ENCODE data around the gene KPNA1.

GRCh38 chr3:122562923-122563716 lies 48.4 kb upstream of the KPNA1 start:
- TF ChIP-seq, protein P1, sequence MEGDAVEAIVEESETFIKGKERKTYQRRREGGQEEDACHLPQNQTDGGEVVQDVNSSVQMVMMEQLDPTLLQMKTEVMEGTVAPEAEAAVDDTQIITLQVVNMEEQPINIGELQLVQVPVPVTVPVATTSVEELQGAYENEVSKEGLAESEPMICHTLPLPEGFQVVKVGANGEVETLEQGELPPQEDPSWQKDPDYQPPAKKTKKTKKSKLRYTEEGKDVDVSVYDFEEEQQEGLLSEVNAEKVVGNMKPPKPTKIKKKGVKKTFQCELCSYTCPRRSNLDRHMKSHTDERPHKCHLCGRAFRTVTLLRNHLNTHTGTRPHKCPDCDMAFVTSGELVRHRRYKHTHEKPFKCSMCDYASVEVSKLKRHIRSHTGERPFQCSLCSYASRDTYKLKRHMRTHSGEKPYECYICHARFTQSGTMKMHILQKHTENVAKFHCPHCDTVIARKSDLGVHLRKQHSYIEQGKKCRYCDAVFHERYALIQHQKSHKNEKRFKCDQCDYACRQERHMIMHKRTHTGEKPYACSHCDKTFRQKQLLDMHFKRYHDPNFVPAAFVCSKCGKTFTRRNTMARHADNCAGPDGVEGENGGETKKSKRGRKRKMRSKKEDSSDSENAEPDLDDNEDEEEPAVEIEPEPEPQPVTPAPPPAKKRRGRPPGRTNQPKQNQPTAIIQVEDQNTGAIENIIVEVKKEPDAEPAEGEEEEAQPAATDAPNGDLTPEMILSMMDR (IDR thresholded peaks at IDR 0.05), result no peak
- no peak for TF ChIP-seq ZFX (IDR thresholded peaks at IDR 0.05; ENCODE audit: borderline replicate concordance)
